Measurements from ENCODE around the gene UNC13C.

DNA sequence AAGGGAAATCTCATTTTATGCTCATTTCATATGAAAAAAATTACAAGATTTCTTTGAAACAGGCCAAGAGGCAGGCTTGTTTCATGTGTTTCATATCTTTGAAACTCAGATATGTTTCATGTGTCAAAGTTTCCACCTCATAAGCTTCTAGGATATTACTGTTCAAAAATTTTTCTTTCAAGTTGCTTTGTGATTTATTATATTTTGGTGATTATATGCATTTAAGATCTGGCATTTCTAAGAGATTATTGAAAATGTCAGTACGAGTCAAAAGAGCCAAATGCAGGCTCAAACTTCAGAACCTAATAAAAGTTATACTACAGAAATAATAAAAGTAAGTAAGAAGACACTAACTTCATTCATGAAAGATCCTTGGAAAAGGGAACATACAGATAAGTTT, 590.1 kb downstream of the UNC13C start:
- TF ChIP-seq, protein P1, sequence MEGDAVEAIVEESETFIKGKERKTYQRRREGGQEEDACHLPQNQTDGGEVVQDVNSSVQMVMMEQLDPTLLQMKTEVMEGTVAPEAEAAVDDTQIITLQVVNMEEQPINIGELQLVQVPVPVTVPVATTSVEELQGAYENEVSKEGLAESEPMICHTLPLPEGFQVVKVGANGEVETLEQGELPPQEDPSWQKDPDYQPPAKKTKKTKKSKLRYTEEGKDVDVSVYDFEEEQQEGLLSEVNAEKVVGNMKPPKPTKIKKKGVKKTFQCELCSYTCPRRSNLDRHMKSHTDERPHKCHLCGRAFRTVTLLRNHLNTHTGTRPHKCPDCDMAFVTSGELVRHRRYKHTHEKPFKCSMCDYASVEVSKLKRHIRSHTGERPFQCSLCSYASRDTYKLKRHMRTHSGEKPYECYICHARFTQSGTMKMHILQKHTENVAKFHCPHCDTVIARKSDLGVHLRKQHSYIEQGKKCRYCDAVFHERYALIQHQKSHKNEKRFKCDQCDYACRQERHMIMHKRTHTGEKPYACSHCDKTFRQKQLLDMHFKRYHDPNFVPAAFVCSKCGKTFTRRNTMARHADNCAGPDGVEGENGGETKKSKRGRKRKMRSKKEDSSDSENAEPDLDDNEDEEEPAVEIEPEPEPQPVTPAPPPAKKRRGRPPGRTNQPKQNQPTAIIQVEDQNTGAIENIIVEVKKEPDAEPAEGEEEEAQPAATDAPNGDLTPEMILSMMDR (conservative IDR thresholded peaks at IDR 0.05), result no peak
- no peak for TF ChIP-seq ZFX (IDR thresholded peaks at IDR 0.05)
